ENCODE data around the gene METAP1.

GRCh38 chr4:98951710-98952109 lies 43.8 kb upstream of the METAP1 start:
- no peak for TF ChIP-seq CTCF (IDR thresholded peaks at IDR 0.05; ENCODE audit: low read length)
- no peak for TF ChIP-seq EZH2 (optimal IDR thresholded peaks at IDR 0.05; ENCODE audit: low read depth, low read length)
